Epithelial cell of esophagus (primary cell): Measurements from ENCODE around the gene SERINC2.

ENCODE experiments used
- DNase-seq: peaks from one replicate; pipeline ENCODE4 v3.0.0; 2010; ENCODE audit warnings: low read depth
- H3K4me3 ChIP-seq: 2 replicates; pipeline ENCODE4 v1.5.1; 2011; ENCODE audit warnings: mild to moderate bottlenecking, low read length, control low read depth
- CTCF ChIP-seq: IDR thresholded peaks from 2 replicates; pipeline ENCODE4 v1.5.1; 2011; ENCODE audit warnings: low read depth, mild to moderate bottlenecking, low read length, control low read depth, inconsistent platforms; ENCODE audit not compliant: insufficient read depth; ENCODE audit errors: missing control alignments

SERINC2 gene

GRCh38 chr1:31420716-31421115 is 7.7 kb downstream of the SERINC2 start:
- no peak for TF ChIP-seq CTCF
- no peak overlapping the region for H3K4me3 ChIP-seq
- DNase-seq: no peak

- no peak for DNase-seq
- peak; percentile 46 for TF ChIP-seq CTCF
Measured at GRCh38 chr1:31421371-31422040, 8.5 kb downstream of the SERINC2 start.

GRCh38 chr1:31422505-31423319 is 9.7 kb downstream of the SERINC2 start:
- peak; percentile 95 for DNase-seq
- TF ChIP-seq CTCF: peak; percentile 95
- no peak overlapping the region for H3K4me3 ChIP-seq

More at GRCh38 chr1:31421371-31422040, 8.5 kb downstream of the SERINC2 start:
- H3K4me3 ChIP-seq: no peak overlapping the region

GRCh38 chr1:31423418-31423947 is 10.5 kb downstream of the SERINC2 start:
- H3K4me3 ChIP-seq: no peak overlapping the region
- no peak for DNase-seq

GRCh38 chr1:31424568-31424967 is 11.6 kb downstream of the SERINC2 start:
- H3K4me3 ChIP-seq: no peak overlapping the region
- no peak for DNase-seq
- TF ChIP-seq CTCF: no peak

More at GRCh38 chr1:31423418-31423947, 10.5 kb downstream of the SERINC2 start:
- no peak for TF ChIP-seq CTCF

GRCh38 chr1:31425301-31426081 is 12.5 kb downstream of the SERINC2 start:
- no peak overlapping the region for H3K4me3 ChIP-seq
- no peak for TF ChIP-seq CTCF
- DNase-seq: no peak
